ENCODE results near the gene LLGL2.
"Not testable (repeated sequence)": the region's sequence is repeated elsewhere in the genome, so short reads cannot be mapped to it uniquely, and the experiment has no call there.

LLGL2 gene

DNA sequence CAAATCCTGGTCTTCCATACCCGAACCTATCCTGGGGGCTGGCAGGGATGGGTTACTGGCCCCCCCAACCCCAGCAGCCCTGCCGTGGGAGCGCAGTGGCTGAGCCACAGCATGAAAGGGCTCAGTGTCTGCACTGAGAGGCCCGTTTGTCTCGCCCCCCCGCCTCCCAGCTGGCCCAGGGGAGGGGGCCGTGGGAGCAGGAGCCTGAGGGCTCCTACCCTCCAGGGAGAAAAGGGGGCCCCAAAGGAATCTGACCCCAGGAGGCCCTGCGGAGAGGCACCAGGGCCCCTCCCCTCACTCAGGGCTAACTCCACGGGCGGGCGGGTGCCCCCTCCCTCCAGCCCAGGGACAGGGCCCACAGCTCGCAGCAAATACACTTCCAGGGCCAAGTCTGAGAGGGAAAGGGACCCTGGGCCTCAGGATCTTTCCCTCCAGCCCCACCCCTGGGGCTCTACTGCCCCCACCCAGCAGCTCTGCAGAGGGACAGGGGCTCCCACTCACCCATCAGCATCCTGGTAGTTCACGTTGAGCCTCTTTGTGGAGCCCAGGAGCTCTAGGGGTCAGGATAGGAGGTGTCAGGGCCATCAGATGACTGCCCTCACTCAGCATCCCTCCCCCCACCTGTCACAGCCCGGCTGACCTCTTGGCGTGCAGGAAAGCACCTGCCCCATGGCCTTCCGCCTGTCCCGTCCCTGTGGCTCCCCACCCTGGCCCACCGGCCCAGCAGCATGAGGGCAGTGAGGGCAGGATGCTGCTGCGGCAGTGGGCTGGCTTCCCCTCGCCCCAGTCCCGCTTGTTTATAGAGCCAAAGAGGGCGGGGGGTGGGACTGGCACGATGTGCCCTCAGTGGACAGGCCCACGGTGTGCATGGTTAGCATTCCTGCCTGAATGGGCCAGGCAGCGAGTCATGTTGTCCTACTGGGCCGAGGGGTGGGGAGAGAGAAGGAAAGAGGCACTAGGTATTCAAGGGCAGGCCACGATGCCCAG lies 17.5 kb upstream of the LLGL2 start:
- DNase-seq (ENCODE audit: low read depth) = no peak

DNA sequence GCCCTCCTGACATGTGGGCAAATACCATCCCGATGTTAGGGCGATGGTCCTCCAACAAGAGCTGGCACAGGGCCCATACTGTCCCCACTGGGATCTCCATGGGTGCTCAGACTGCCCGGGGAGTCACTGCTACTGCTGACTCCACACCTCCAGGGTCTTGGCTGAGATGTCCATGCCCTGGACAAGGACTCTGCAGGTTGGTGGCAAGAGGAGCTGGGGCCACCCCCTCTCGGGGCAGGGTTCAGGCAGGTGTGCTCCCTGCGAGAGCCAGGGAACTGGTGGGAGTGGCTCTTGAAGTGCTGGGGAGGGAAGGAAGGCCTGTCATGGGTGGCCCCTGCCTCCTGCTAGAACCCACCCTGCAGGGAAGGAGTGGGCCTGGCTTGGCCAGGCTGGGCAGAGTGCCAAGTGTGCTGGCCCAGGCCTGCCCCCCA lies 16.6 kb upstream of the LLGL2 start:
- no peak for DNase-seq (ENCODE audit: low read depth)

DNA sequence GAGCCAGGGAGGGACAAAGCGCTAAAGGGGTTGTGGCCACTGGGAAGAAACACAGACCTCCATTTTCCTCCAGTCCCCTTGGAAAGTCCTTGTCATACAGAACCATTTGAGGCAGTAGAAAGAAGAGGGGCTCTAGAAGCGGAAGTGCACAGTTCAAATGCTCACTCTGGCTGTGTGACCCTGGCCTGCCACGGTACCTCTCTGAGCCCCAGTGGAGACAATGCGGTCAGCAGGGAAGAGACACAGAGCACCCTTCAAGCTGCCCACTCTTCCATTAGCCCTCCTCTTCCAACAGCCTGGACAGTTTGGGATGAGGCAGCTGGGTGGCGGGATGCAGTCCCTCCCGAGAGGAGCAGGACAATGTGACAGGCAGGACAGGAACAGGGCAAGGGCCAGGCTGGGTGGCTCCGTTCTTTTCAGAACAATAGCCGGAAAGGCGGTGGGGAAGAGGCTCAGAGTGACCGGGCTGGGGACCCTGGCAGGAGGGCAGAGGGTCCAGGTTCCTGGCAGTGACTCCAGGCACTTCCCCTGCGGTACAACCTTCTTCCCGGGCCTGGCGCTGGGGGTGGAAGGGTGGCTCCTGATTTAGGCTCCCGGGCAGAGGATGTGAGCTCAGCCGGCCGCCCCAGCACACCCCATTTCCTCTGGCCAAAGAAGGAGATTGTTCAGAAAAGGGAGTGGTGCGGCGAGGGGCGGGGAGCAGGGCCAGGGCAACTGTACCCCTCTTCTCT lies 15.8 kb upstream of the LLGL2 start:
- no peak for DNase-seq (ENCODE audit: low read depth)

DNA sequence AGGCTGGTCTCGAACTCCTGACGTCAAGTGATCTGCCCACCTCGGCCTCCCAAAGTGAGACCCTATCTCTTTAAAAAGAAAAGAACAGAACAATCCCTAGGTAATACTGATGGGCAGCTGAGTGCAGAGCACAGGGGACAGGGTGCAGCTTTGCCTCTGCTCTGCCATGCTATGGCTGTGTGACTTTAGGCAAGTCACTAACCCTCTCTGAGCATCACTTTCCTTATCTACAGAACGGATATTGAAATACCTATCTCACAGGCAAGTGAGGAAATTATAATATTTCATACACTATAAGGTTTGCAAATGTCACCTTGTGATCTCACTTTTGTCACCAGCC lies 14.3 kb upstream of the LLGL2 start:
- DNase-seq (ENCODE audit: low read depth) = no peak

DNA sequence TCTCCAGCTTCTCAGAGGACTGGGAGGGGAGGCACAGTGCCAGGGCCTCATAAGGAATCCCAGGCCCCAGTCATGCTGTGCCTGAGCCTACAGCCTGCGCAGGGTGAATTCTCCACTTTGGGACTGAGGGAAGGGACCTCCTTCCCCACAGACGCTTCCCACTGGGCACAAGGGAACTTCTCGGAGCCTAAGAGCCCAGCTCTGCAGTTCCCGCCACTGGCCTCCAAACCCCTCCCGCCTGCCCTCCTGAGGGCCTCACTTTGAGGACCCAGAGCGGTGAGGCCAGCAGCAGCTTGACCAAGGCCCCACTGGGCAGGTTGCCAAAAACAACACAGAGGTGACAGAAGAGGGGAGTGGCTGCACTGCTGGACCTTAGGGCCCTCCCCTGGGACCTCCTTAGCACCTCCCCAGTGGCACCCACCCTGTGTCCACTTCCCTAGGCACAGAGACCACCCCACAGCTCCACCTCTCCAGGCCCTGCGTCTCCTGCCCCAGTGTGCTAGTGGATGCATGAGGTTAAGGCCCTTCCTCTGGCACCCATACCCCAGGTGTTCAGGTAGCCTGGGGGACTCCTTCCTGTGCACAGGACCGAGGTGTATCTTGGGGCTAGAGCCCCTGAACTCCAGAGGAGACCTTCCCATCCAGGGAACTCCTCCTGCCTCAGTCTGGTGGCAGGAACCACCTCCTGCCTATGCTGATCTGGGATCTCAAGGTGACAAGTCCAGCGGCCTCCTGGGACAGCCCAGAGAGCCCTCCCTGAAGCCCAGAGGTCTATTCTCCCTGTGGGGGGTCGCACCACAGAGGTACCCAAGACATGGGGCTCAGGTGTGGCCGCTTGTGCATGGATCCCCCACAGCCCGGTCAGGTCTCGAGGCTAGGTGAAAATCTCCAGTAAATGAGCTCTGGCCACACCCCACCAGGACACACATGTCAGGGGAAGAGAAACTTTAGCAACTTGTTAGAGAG lies 13.6 kb upstream of the LLGL2 start:
- no peak for DNase-seq (ENCODE audit: low read depth)

DNA sequence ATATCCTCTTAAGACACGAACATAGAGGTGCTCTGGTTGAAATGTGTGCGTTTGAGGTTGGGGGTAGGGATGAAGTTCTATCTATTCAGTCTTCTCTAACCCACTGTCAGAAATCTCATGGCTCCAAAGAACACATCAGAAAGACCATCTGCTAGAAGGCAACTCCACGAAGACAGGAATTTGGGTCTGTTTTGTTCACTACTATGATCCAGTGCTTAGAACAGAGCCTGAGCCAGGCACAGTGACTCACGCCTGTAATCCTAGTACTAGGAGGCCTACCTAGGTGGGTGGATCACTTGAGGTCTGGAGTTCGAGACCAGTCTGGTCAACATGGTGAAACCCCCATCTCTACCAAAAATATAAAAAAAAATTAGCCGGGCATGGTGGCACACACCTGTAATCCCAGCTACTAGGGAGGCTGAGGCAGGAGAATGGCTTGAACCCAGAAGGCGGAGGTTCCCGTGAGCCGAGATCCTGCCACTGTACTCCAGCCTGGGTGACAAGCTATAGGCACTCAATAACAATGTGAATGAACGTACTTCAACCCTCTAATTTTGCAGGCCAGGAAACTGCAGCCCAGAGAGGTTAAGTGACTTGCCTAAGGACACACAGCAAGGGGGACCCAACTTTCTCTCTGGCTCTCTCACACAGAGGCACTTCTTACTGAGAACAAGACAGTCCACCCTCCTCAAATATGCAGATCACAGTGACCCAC lies 12.4 kb upstream of the LLGL2 start:
- DNase-seq (ENCODE audit: low read depth) = no peak

DNA sequence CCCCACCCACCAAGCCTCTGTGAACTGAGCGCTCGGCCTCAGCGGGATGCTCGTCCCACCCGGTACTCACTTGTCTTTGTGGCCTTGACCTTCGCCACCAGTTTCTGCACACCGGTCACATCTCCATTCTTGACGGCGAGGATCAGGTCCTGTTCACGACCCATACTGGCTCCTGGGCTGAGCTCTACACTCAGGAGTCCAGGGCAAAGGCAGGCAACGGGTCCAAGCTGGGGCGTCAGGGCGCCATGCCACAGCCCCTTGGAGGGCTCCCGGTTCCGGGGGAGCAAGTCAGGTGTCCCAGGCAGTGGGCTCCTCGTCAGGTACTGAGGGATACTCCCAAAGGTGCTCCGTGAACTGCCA lies 11.9 kb upstream of the LLGL2 start:
- no peak for DNase-seq (ENCODE audit: low read depth)

DNA sequence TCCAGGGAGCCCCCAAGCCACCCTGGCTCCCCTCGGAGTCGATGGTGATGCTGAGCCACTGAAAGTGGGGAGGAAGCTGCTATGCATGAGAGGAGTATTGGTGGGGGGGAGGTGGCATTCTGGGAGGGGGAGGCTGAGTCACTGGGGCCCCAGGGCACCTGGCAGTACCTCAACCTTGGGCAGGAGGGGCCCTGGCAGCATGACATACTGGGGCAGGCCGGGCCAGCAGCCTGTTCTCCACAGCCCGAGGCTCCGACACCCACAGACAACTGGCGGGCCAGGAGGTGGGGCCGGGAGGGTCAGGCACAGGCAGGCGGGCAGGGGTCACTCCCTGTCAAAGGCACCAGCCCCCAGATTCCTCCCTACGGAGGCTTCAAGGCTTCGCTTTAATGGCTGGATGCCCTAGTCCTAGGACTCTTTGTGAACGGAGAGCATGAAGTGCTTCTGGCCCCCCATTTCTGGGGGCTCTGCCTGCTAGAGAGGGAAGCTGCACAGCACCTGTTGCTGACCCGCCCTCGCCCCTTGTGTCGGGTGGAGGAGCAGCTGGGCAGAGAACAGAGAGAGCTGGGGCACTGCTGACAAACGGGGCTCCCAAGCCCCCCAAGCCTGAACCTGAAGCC lies 11.1 kb upstream of the LLGL2 start:
- no peak for DNase-seq (ENCODE audit: low read depth)

DNA sequence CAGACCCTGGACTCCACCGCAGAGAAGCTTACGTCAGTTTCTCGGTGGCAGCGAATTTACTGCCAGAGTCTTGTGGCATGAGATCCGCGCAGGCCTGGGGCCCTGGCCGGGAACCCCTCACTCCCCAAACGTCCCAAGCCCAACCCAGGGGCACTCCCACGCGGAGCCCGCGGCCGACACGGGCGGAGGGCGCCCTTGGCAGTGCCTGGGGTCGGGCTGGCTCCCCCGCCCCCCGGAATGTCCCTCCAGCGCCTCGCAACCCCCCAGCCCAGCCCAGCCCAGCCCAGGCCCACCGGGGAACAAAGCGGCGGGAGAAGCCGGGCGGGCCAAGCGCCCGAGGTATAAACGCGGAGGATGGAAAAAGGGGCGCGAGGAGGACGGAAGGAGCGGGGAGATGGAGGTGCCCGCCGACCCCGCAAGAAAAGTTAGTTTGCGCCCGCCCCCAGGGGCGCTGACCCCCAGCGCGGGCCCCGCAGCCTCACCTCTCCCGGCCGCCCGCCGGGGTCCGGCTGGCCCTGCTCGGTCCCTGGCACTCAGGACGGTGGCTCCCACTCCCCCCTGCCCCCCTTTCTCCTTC lies 10.5 kb upstream of the LLGL2 start:
- no peak for DNase-seq (ENCODE audit: low read depth)

DNA sequence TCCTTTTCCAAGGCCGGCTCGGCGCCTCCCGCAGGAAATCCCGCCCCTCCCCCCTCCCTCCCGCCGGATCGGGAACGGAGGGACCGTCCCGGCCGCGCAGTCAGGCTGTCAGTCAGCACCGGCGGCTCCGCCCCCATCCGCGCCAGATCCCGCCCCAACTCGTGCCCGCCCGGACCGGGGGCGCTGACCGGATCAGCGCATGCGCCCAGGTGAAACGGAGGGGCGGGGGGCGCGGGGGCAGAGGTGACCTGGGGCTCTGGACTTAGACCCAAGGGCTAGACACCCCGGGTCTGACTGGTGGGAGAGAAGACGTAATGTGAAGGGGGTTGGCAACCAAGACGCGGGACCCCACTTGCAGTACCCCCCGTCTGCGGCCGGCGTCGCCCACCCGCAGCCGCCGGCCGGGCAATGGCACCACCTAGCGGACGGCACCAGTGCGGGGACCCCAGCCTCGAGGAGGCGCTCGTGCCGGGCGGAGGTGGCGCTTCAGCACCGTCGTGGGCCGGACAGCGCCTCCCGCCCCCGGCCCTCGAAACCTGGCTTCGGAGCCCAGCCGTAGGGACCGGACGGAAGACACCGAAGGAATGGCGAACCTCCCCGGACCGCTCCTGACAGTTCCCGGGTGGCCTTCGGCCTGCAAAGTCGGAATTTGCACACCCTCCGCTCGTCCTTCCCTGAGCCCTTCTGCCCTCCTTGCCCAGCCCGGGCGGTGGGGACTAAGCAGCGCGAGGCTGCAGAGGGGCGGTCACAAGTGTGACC lies 9.8 kb upstream of the LLGL2 start, which contains the start of gene CASKIN2:
CASKIN2 (minus strand) TSS at position 42 of the 759 bp plus-strand sequence. CDS start 1,733 bp downstream, outside the sequence.
- DNase-seq (ENCODE audit: low read depth) = peak; percentile 15

DNA sequence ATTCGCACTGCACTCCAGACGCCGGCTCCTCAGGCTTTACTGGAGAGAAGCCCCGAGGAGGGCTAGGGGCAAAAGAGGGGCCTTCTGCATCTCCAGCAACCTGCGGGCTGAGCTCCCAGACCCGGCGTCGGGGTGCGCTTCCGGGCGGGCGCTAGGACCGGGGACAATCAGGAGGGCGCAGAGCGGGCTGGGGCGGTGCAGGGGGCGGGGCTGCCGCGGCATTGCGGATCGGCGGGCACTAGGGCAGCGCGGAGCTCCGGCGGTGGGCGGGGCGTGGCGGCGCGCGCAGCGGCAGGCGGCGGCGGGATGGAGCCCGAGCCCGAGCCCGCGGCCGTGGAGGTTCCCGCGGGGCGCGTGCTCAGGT lies 9.3 kb upstream of the LLGL2 start, which contains the start of gene TSEN54:
TSEN54 (plus strand) TSS at position 274 of the 364 bp plus-strand sequence; CDS start at position 307, 33 bp downstream.
- DNase-seq (ENCODE audit: low read depth) = peak; percentile 20

DNA sequence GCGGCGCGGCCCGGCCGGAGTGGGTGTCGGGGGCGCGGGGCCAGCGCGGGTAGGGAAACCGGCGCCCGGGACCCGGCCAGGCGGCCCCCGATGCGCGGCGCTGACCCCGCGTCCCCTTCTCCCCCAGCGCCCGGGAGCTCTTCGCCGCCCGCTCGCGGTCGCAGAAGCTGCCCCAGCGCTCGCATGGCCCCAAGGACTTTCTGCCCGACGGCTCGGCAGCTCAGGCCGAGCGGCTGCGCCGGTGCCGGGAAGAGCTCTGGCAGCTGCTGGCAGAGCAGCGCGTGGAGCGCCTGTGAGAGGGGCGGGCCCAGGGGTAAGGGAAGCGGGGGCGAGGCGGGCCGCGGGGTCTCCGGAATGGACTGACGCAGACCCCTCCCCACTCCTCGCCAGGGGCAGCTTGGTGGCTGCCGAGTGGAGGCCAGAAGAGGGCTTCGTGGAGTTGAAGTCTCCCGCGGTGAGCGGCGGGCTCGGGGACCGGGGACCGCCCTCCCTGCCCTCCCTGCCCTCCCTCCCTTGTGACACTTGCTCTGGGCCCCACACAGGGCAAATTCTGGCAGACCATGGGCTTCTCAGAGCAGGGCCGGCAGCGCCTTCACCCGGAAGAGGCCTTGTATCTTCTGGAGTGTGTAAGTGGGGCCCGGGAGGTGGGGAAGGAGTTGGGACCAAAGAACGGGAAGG lies 8.7 kb upstream of the LLGL2 start:
- DNase-seq (ENCODE audit: low read depth) = no peak

DNA sequence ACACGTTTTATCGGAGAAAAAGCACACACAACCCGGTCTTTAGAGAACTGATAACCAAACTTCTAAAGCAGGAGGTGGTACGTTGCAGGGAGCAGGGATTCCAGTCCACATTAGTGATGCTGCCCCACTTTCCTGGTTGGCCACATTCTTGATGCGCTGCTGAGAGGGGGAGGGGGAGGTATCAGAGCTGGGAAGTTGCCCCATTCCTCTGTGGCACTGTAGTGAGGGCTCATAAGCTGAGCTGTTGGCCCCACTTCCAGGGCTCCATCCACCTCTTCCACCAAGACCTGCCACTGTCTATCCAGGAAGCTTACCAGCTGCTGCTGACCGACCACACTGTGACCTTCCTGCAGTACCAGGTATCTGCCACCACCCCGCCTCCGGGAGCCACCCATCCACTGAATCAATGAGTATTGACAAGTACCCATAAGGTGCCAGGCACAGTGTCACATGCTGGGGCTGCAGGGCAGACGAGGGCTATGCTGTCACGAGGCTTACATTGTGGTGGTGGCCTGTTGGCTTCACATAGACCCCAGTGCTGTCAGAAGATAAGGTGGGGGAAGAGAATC lies 8.1 kb upstream of the LLGL2 start:
- DNase-seq (ENCODE audit: low read depth) = no peak

DNA sequence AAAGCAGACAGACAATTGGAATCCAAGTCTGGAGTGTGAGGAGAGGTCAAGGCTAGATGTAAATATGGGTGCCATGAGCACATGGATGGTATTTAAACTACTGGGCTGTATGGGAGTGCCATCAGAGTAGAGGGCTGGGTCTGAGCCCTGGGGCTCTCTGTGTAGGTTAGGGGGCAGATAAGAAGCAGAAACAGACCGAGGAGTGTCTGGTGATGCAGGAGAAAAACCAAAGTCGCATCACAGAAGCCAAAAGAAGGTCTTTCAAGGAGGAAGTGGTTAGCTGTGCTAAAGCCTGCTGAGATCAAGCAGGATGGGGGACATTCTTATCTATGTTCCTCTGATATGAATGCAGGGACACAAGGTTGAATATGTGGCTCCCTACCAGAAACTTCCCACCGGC lies 7.3 kb upstream of the LLGL2 start:
- DNase-seq (ENCODE audit: low read depth) = no peak

DNA sequence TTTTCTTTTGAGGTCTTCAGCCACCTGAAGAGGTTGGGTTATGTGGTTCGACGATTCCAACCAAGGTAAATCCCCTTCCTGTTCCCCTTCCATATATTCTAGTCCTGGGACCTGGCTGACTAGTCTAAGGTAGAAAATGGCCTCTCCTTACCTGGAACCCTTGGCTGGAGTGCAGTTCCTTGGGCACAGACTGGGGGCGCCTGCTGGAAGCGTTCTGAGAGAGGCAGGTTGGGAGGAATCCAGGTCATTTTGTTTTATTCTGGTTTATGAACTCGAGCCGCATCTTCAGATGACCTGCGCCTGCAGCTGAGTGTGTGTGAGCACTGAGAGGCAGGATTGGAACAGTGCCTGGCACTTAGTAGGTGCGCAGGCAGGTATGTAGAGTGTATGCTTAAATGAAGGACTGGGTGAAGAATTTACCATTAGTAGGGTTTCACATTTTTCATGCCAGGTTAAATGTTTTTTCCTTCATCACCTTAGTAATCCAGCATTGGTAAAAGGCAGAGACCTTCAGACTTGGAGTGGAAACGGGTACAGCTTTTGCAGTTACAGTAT lies 6.4 kb upstream of the LLGL2 start:
- DNase-seq (ENCODE audit: low read depth) = no peak

DNA sequence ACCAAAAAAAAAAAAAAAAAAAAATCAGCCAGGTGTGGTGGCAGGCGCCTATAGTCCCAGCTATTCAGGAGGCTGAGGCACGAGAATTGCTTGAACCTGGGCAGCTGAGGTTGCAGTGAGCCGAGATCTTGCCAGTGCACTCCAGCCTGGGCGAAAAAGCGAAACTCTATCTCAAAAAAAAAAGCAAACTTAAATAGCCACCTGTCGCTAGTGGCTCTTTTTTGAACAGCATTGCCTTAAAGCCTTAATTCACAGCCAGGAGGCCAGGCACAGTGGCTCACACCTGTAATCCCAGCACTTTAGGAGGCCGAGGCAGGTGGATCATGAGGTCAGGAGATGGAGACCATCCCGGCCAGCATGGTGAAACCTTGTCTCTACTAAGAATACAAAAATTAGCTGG lies 5.1 kb upstream of the LLGL2 start:
- not testable (repeated sequence) for DNase-seq (ENCODE audit: low read depth)

DNA sequence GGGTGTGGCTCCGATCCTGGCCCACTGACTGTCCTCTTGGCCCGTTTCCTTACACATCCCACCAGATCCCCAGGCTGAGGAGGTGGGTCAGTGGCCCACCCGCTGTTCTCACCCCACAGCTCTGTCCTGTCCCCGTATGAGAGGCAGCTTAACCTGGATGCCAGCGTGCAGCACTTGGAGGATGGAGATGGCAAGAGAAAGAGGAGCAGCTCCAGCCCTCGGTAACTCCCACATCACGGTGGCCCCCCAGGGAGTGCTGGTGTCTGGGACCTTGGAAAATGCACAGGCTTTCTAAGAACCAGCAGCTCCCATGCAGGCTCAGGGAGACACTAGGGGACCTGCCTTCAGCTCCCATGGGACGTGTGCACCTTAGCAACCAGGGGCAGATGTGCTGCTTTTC lies 4.2 kb upstream of the LLGL2 start:
- DNase-seq (ENCODE audit: low read depth) = no peak

DNA sequence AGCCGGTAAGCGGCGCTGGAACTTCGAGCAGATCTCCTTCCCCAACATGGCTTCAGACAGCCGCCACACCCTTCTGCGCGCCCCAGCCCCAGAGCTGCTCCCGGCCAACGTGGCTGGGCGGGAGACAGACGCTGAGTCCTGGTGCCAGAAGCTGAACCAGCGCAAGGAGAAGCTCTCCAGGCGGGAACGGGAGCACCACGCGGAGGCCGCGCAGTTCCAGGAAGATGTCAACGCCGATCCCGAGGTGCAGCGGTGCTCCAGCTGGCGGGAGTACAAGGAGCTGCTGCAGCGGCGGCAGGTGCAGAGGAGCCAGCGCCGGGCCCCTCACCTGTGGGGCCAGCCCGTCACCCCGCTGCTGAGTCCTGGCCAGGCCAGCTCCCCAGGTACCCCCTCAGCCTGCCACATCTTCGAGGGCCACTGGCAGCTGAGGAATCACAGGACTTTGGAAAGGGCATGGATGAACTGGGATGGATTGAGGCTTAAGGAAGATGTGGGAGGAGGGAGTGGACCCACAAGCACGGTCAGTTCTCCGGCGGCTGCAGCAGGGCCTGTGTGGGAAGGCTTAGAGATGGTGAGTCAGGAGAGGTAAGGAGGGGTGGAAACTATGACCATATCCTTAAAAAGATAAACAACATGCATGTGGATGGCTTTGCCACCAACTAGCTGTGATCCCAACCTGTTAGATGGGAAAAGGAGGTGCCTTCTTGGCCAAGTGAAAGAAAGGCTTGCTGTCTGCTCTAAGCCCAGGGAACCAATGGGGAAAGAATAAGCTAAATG lies 3.4 kb upstream of the LLGL2 start:
- DNase-seq (ENCODE audit: low read depth) = peak; percentile 34
